Lower leg skin (tissue), 3 donors: ENCODE data around the gene EVPLL.
"Not testable (repeated sequence)": the region's sequence is repeated elsewhere in the genome, so short reads cannot be mapped to it uniquely, and the experiment has no call there.

Experiments used
- CTCF ChIP-seq, 3 donors: fragments of 450-650 bp; IDR thresholded peaks; one replicate each; pipeline ENCODE4 v1.5.1; 2016; ENCODE audit warnings: antibody characterized with exemption in 3 of 3, mild to moderate bottlenecking in 3 of 3, moderate library complexity in 2 of 3
- POLR2A ChIP-seq, 2 donors: fragments of 450-650 bp; IDR thresholded peaks; one replicate each; pipeline ENCODE4 v1.6.1; 2016 to 2017; ENCODE audit warnings: antibody characterized with exemption in 2 of 2, mild to moderate bottlenecking in 1 of 2, moderate library complexity in 1 of 2

GRCh38 chr17:18388728-18389127 is 11.2 kb downstream of the EVPLL start:
- TF ChIP-seq CTCF, POLR2A (IDR thresholded peaks at IDR 0.05): not testable (repeated sequence)
